Hepatocyte (in vitro differentiated cells): ENCODE data around the gene TNFRSF4.

Experiments used
- CTCF ChIP-seq: fragments of 200-600 bp; sonication (generic); IDR thresholded peaks from 2 replicates; pipeline ENCODE4 v1.5.1; 2016; ENCODE audit warnings: antibody characterized with exemption, mild to moderate bottlenecking; ENCODE audit not compliant: poor library complexity
- EZH2 ChIP-seq: fragments of 200-600 bp; sonication (generic); IDR thresholded peaks from 2 replicates; pipeline ENCODE4 v1.6.1; 2016; ENCODE audit warnings: antibody characterized with exemption, mild to moderate bottlenecking, borderline replicate concordance

DNA sequence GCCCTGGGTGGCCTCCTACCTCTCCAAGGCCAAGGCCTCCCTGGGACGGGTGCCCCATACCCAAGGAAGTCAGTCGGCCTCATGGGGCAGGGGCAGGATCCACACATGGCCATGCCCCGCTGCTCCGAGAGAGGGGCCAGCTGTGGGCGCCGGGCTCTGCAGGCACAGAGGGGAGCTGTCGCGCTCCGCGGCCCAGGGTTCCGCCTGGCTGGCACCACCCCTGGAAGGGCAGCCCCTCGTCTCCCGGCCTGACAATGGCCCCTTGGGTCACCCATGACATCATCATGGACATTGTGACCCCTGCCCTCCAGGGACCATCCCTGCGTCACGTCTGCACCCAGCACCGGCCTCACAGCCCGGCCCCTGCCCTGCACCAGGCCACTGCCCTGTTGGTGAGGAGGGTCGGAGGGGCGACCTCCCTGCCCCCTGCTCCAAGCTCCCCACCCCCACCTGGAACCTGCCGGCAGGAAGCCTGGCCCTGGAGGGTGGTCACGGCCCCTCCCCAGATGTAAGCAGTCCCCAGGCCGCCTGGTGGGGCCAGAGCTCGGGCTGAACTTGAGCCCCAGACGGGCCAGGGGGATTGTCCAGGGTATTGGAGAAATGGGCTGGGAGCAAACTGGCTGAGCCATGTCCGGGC lies 34.5 kb downstream of the TNFRSF4 start:
- TF ChIP-seq CTCF, result no peak
- no peak for TF ChIP-seq EZH2
